Muscle layer of colon (tissue), 2 donors: Measurements from ENCODE around the gene KAZN.

Experiments
- H3K27ac ChIP-seq: one replicate; pipeline ENCODE4 v1.7.0; 2013; ENCODE audit warnings: low read depth, mild to moderate bottlenecking, low read length, moderate library complexity
- H3K27me3 ChIP-seq, 2 donors: one replicate each; pipeline ENCODE4 v1.7.0; 2013; ENCODE audit warnings: low read length in 2 of 2, mild to moderate bottlenecking in 2 of 2; ENCODE audit not compliant: insufficient read depth in 2 of 2, control insufficient read depth in 1 of 2
- H3K36me3 ChIP-seq: one replicate; pipeline ENCODE4 v1.7.0; 2013; ENCODE audit warnings: mild to moderate bottlenecking, low read length; ENCODE audit not compliant: insufficient read depth
- H3K4me1 ChIP-seq: one replicate; pipeline ENCODE4 v1.7.0; 2013; ENCODE audit warnings: mild to moderate bottlenecking, low read length; ENCODE audit not compliant: insufficient read depth
- H3K4me3 ChIP-seq, 2 donors: one replicate each; pipeline ENCODE4 v1.7.0; 2013; ENCODE audit warnings: low read length in 2 of 2, low read depth in 1 of 2, mild to moderate bottlenecking in 1 of 2, moderate library complexity in 1 of 2
- H3K9ac ChIP-seq: one replicate; pipeline ENCODE4 v1.7.0; 2013; ENCODE audit warnings: low read length
- H3K9me3 ChIP-seq: one replicate; pipeline ENCODE4 v1.7.0; 2013; ENCODE audit warnings: mild to moderate bottlenecking, low read length
- donor health status: abdominal sarcoma.
- donor health status: Adenocarcinoma of cecum.

The KAZN gene

DNA sequence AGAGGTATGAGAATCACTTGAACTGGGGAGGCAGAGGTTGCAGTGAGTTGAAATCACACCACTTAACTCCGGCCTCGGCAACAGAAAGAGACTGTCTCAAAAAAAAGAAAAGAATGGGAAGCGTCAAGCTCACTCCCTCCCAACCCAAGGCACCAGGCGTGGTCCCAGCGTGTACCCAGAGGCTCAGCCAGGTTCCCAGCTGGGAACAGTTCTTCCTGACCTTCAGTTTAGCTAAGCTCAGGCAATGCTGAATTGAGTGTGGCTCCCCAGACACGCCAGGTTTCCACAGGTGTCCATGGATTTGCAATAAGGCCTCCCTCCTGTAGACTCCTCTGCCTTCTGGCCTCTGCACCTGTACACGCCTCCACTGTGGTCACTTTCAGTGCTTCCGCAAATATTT, 414.3 kb downstream of the KAZN start:
- H3K4me1 ChIP-seq, result peaks cover 6% of the 10 kb centered on the region
- no peaks in the 10 kb centered on the region for H3K9me3 ChIP-seq
- no peak overlapping the region for H3K9ac ChIP-seq
- H3K36me3 ChIP-seq, result no peaks in the 10 kb centered on the region
- H3K27ac ChIP-seq, result no peak overlapping the region
- H3K27me3 ChIP-seq, result no peaks in the 10 kb centered on the region
- no peak overlapping the region for H3K4me3 ChIP-seq

DNA sequence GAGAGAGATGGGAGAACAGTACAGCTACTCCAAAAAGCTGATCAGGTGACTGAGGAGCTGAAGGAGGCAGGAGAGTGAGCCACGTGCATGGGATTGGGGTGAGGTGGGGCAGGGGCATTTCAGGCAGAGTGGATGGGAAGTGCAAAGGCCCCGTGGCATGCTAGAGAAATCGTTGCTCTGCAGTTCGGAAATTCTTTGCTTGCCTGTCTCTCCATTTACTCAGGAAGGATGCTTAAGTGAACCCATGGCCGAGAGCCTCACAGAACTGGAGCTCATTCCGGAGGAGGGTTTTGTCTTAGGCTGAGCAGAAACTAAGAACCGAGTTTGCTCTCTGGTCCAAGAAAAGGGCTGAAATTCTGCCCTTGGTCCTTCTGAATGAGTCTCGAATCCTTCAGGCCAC, 415.3 kb downstream of the KAZN start:
- peaks cover 6% of the 10 kb centered on the region for H3K4me1 ChIP-seq
- no peak overlapping the region for H3K4me3 ChIP-seq
- H3K27ac ChIP-seq, result no peak overlapping the region
- no peaks in the 10 kb centered on the region for H3K9me3 ChIP-seq
- no peak overlapping the region for H3K9ac ChIP-seq
- H3K36me3 ChIP-seq, result no peaks in the 10 kb centered on the region
- no peaks in the 10 kb centered on the region for H3K27me3 ChIP-seq

GRCh38 chr1:15014516-15014915, 416.0 kb downstream of the KAZN start:
- Histone ChIP-seq H3K27me3 (no peaks in the 10 kb centered on the region), H3K27ac (no peak overlapping the region), H3K9ac (no peak overlapping the region), H3K9me3 (no peaks in the 10 kb centered on the region), H3K36me3 (no peaks in the 10 kb centered on the region), H3K4me3 (no peak overlapping the region), H3K4me1 (peaks cover 6% of the 10 kb centered on the region)

- no peaks in the 10 kb centered on the region for H3K27me3 ChIP-seq
- peaks cover 6% of the 10 kb centered on the region for H3K4me1 ChIP-seq
- H3K9ac ChIP-seq, result no peak overlapping the region
- no peaks in the 10 kb centered on the region for H3K9me3 ChIP-seq
- no peak overlapping the region for H3K4me3 ChIP-seq
- H3K36me3 ChIP-seq, result no peaks in the 10 kb centered on the region
- H3K27ac ChIP-seq, result no peak overlapping the region
Measured at GRCh38 chr1:15016001-15016400, 417.5 kb downstream of the KAZN start.

GRCh38 chr1:15016526-15016925, 418.0 kb downstream of the KAZN start:
- Histone ChIP-seq H3K36me3 (no peaks in the 10 kb centered on the region), H3K4me1 (peaks cover 6% of the 10 kb centered on the region), H3K9me3 (no peaks in the 10 kb centered on the region), H3K27me3 (no peaks in the 10 kb centered on the region), H3K4me3 (no peak overlapping the region), H3K9ac (no peak overlapping the region), H3K27ac (no peak overlapping the region)

GRCh38 chr1:15017120-15017519, 418.6 kb downstream of the KAZN start:
- Histone ChIP-seq H3K36me3 (no peaks in the 10 kb centered on the region), H3K4me3 (no peak overlapping the region), H3K4me1 (peaks cover 6% of the 10 kb centered on the region), H3K9me3 (no peaks in the 10 kb centered on the region), H3K27me3 (no peaks in the 10 kb centered on the region), H3K27ac (no peak overlapping the region), H3K9ac (no peak overlapping the region)

DNA sequence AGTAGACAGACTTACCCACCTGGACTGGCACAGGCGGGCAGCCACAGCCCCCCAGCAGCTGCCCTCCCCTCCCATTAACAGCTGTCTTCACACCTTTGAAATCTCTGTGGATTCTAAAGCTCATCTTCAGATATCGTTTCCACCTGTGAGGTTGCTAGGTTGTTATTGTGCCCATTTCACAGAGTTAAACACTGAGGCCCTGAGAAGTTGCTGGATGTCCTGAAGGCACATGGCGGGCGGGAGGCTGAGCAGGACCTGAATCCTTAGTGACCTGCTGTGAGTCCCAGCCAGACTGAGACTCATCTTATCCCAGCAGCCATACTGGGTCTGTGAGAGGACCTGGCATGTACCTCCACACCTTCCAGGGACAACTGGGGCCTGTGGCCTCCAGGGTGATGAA, 420.3 kb downstream of the KAZN start:
- no peak overlapping the region for H3K4me3 ChIP-seq
- peaks cover 6% of the 10 kb centered on the region for H3K4me1 ChIP-seq
- H3K9me3 ChIP-seq, result no peaks in the 10 kb centered on the region
- no peak overlapping the region for H3K9ac ChIP-seq
- no peak overlapping the region for H3K27ac ChIP-seq
- no peaks in the 10 kb centered on the region for H3K36me3 ChIP-seq
- no peaks in the 10 kb centered on the region for H3K27me3 ChIP-seq

GRCh38 chr1:15020943-15021745, 422.7 kb downstream of the KAZN start:
- no peaks in the 10 kb centered on the region for H3K27me3 ChIP-seq
- no peak overlapping the region for H3K4me3 ChIP-seq
- H3K9ac ChIP-seq, result no peak overlapping the region
- H3K4me1 ChIP-seq, result no peaks in the 10 kb centered on the region
- H3K27ac ChIP-seq, result no peak overlapping the region
- no peaks in the 10 kb centered on the region for H3K36me3 ChIP-seq
- no peaks in the 10 kb centered on the region for H3K9me3 ChIP-seq

- H3K36me3 ChIP-seq, result no peaks in the 10 kb centered on the region
- H3K27me3 ChIP-seq, result no peaks in the 10 kb centered on the region
- H3K9ac ChIP-seq, result no peak overlapping the region
- H3K4me1 ChIP-seq, result no peaks in the 10 kb centered on the region
- H3K27ac ChIP-seq, result no peak overlapping the region
- H3K4me3 ChIP-seq, result no peak overlapping the region
- no peaks in the 10 kb centered on the region for H3K9me3 ChIP-seq
Measured at GRCh38 chr1:15022048-15022447, 423.6 kb downstream of the KAZN start.

DNA sequence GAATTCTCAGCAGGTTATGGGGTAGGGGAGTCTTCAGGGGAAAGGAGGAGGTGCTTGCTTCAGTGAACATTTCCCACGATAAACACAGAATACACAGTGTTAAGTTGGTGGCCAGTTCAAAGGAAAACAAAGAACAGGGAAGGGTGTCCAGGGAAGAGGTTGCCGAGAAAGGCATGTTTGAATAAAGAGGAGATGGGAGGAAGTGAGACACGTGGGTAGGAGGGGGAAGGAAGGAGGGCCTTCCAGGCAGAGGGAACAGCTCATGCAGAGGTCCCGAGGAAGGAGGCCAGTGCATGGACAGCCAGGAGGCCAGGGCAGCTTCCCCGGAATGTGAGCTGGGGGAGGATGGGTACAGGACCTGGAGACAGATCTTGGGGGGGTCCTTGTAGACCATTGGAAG, 424.7 kb downstream of the KAZN start:
- Histone ChIP-seq H3K4me1 (peaks cover 4% of the 10 kb centered on the region), H3K27me3 (no peaks in the 10 kb centered on the region), H3K36me3 (no peaks in the 10 kb centered on the region), H3K27ac (no peak overlapping the region), H3K9me3 (no peaks in the 10 kb centered on the region), H3K9ac (no peak overlapping the region), H3K4me3 (no peak overlapping the region)

- Histone ChIP-seq H3K36me3 (no peaks in the 10 kb centered on the region), H3K9ac (no peak overlapping the region), H3K27me3 (no peaks in the 10 kb centered on the region), H3K9me3 (no peaks in the 10 kb centered on the region), H3K4me3 (no peak overlapping the region), H3K27ac (no peak overlapping the region), H3K4me1 (peaks cover 4% of the 10 kb centered on the region)
Measured at GRCh38 chr1:15023976-15024375, 425.5 kb downstream of the KAZN start.

GRCh38 chr1:15026117-15026489, 427.6 kb downstream of the KAZN start:
- Histone ChIP-seq H3K4me1 (peaks cover 4% of the 10 kb centered on the region), H3K4me3 (no peak overlapping the region), H3K9ac (no peak overlapping the region), H3K27ac (no peak overlapping the region), H3K36me3 (no peaks in the 10 kb centered on the region), H3K27me3 (no peaks in the 10 kb centered on the region), H3K9me3 (no peaks in the 10 kb centered on the region)
